Keratinocyte (primary cell): ENCODE data around the gene FAM217B. TPM values are rescaled to one million over a fixed set of nuclear protein-coding genes. Genes with fewer than 3 reads are reported as not detected.

Experiments used
- DNase-seq: peaks from one replicate; pipeline ENCODE4 v3.0.0-alpha.2; 2011; ENCODE audit warnings: low read depth, missing footprints, low spot score
- FAIRE-seq: peaks from 2 replicates; lab custom pipeline; 2011; peaks lifted over from hg19 to GRCh38; lab: Jason Lieb, UNC
- H2AFZ ChIP-seq: 2 replicates; pipeline ENCODE4 v1.6.0; 2012; ENCODE audit warnings: low read length, control low read depth, inconsistent platforms; ENCODE audit not compliant: control insufficient read depth
- H3K27ac ChIP-seq: 2 replicates; pipeline ENCODE4 v1.5.1; 2011; ENCODE audit warnings: low read length; ENCODE audit not compliant: control insufficient read depth, insufficient read depth
- H3K27me3 ChIP-seq: 3 replicates; pipeline ENCODE4 v1.6.0; 2011; ENCODE audit warnings: low read length; ENCODE audit not compliant: control insufficient read depth, insufficient read depth; ENCODE audit errors: extremely low read depth
- H3K36me3 ChIP-seq, 2 experiments: 2 replicates in 1 of 2; 3 replicates in 1 of 2; pipeline ENCODE4 v1.5.1; 2011; ENCODE audit warnings: low read length in 2 of 2, mild to moderate bottlenecking in 1 of 2; ENCODE audit not compliant: control insufficient read depth in 2 of 2, insufficient read depth in 2 of 2; ENCODE audit errors: extremely low read depth in 1 of 2
- H3K4me1 ChIP-seq: 3 replicates; pipeline ENCODE4 v1.5.1; 2011; ENCODE audit warnings: low read length; ENCODE audit not compliant: control insufficient read depth, insufficient read depth; ENCODE audit errors: extremely low read depth
- H3K4me2 ChIP-seq: 3 replicates; pipeline ENCODE4 v1.6.0; 2011; ENCODE audit warnings: low read depth, low read length; ENCODE audit not compliant: control insufficient read depth, insufficient read depth; ENCODE audit errors: extremely low read depth
- H3K4me3 ChIP-seq, 3 experiments: fragments of 200-600 bp in 1 of 3; sonication (generic) in 1 of 3; 2 replicates in 2 of 3; 3 replicates in 1 of 3; pipeline ENCODE4 v1.5.1; 2011 to 2016; ENCODE audit warnings: low read length in 3 of 3, mild to moderate bottlenecking in 3 of 3, control low read depth in 2 of 3, inconsistent platforms in 1 of 3, low read depth in 1 of 3, mixed read lengths in 1 of 3, mixed run types in 1 of 3, moderate library complexity in 1 of 3; ENCODE audit not compliant: control insufficient read depth in 2 of 3, insufficient read depth in 2 of 3; ENCODE audit errors: extremely low read depth in 1 of 3
- H3K79me2 ChIP-seq: 2 replicates; pipeline ENCODE4 v1.6.0; 2012; ENCODE audit warnings: low read length; ENCODE audit not compliant: control insufficient read depth, insufficient read depth
- H3K9ac ChIP-seq: 3 replicates; pipeline ENCODE4 v1.6.0; 2011; ENCODE audit warnings: low read length; ENCODE audit not compliant: control insufficient read depth, insufficient read depth; ENCODE audit errors: extremely low read depth
- H3K9me1 ChIP-seq: 3 replicates; pipeline ENCODE4 v1.6.0; 2011; ENCODE audit warnings: low read length; ENCODE audit not compliant: control insufficient read depth, insufficient read depth; ENCODE audit errors: extremely low read depth
- H3K9me3 ChIP-seq: 2 replicates; pipeline ENCODE4 v1.5.1; 2012; ENCODE audit warnings: low read depth, low read length; ENCODE audit not compliant: control insufficient read depth
- H4K20me1 ChIP-seq: 3 replicates; pipeline ENCODE4 v1.6.0; 2011; ENCODE audit warnings: low read length; ENCODE audit not compliant: control insufficient read depth, insufficient read depth; ENCODE audit errors: extremely low read depth
- CTCF ChIP-seq, 3 experiments: IDR thresholded peaks in 1 of 3; conservative IDR thresholded peaks in 1 of 3; optimal IDR thresholded peaks in 1 of 3; 2 replicates in 2 of 3; 3 replicates in 1 of 3; pipeline versions ENCODE3 to v1.5.1; 2011; ENCODE audit warnings: low read length in 3 of 3, mild to moderate bottlenecking in 3 of 3, moderate library complexity in 2 of 3, control low read depth in 1 of 3, inconsistent platforms in 1 of 3; ENCODE audit not compliant: insufficient read depth in 2 of 3; ENCODE audit errors: extremely low read depth in 1 of 3
- EZH2 ChIP-seq: IDR thresholded peaks from one replicate; pipeline ENCODE4 v1.6.1; 2012; ENCODE audit warnings: inconsistent platforms, mild to moderate bottlenecking, low read length, moderate library complexity
- dilution Hi-C: fragments of 300-500 bp; cut with MboI; formaldehyde crosslinking; loops from one replicate; pipeline ENCODE4 v1.7.0; 2020; ENCODE audit warnings: low sequenced_read_pairs; ENCODE audit not compliant: extremely low pct_ligation_motif_present
- polyA plus RNA-seq, 5 experiments: library from polyadenylated mRNA; depleted of rRNA in 3 of 5; stranded (reverse) in 3 of 5; stranded (forward) in 1 of 5; unstranded in 1 of 5; fragments of >200 nt; gene quantifications; 1 replicate in 1 of 5; 2 replicates in 3 of 5; 3 replicates in 1 of 5; pipeline versions ENCODE4 v1.2.1 to v1.2.3, GENCODE V29; 2011 to 2012; ENCODE audit warnings: missing spikeins in 2 of 5, low read depth in 1 of 5, low replicate concordance in 1 of 5

FAM217B gene
- polyA plus RNA-seq, 1 donor (not counting 4 experiments of a cell fraction or from before 2014, with no cell fraction given): 10.1 TPM

GRCh38 chr20:59948828-59949720 is 8.9 kb downstream of the FAM217B start:
- Histone ChIP-seq H3K9me3 (no peaks in the 10 kb centered on the region), H3K27ac (no peak overlapping the region), H3K36me3 (peaks cover 7 to 8% of the 10 kb centered on the region in 2 experiments), H3K27me3 (no peaks in the 10 kb centered on the region), H3K79me2 (no peaks in the 10 kb centered on the region), H3K9ac (no peak overlapping the region), H3K4me3 (no peak overlapping the region), H3K4me2 (no peak overlapping the region), H2AFZ (no peak overlapping the region), H3K9me1 (no peaks in the 10 kb centered on the region), H4K20me1 (no peaks in the 10 kb centered on the region), H3K4me1 (no peaks in the 10 kb centered on the region)
- FAIRE-seq: no peak
- no peak for DNase-seq
- TF ChIP-seq CTCF (optimal IDR thresholded peaks at IDR 0.05 in 1 of 3, IDR thresholded peaks at IDR 0.05 in 1 of 3, conservative IDR thresholded peaks at IDR 0.05 in 1 of 3; ENCODE audit: extremely low read depth in 1 of 3, insufficient read depth in 2 of 3, low read length in 3 of 3) (peak in 2 of 3 experiments; percentile 39 to 47), EZH2 (no peak)
- dilution Hi-C loops: no loop called here

DNA sequence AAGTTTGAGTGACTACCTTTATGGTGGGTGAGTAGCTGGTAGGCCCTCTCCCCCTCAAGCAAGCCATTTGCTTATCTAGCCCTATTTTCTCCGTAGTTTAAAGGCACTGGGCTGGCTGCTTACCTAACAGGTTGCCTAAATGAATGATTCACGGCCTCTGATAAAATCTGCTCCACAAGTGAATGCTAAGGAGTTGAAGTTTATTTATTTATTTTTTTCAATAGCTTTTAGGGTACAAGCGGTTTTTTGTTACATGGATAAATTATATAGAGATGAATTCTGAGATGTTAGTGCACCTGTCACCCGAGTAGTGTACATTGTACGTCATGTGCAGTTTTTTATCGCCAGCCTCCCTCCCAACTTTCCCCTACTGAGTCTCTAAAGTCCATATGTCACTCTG is 9.7 kb downstream of the FAM217B start:
- no peaks in the 10 kb centered on the region for H3K9me3 ChIP-seq
- no peak overlapping the region for H3K9ac ChIP-seq
- H3K27ac ChIP-seq: no peak overlapping the region
- DNase-seq (no peak), FAIRE-seq (no peak)
- no peaks in the 10 kb centered on the region for H3K4me1 ChIP-seq
- no peaks in the 10 kb centered on the region for H3K9me1 ChIP-seq
- no peak overlapping the region for H3K4me2 ChIP-seq
- dilution Hi-C loops: no loop called here
- H3K79me2 ChIP-seq: no peaks in the 10 kb centered on the region
- no peak overlapping the region for H3K4me3 ChIP-seq
- H2AFZ ChIP-seq: no peak overlapping the region
- no peaks in the 10 kb centered on the region for H3K27me3 ChIP-seq
- TF ChIP-seq EZH2 (no peak), CTCF (optimal IDR thresholded peaks at IDR 0.05 in 1 of 3, IDR thresholded peaks at IDR 0.05 in 1 of 3, conservative IDR thresholded peaks at IDR 0.05 in 1 of 3; ENCODE audit: extremely low read depth in 1 of 3, insufficient read depth in 2 of 3, low read length in 3 of 3) (no peak)
- H3K36me3 ChIP-seq: peaks cover 0 to 3% of the 10 kb centered on the region in 2 experiments
- H4K20me1 ChIP-seq: no peaks in the 10 kb centered on the region
